ENCODE results near the gene OR6X1.
"Not testable (repeated sequence)": the region's sequence is repeated elsewhere in the genome, so short reads cannot be mapped to it uniquely, and the experiment has no call there.

OR6X1 gene

GRCh38 chr11:123751781-123752180 is 2.5 kb downstream of the OR6X1 start:
- no peak for DNase-seq

- not testable (repeated sequence) for DNase-seq
Measured at GRCh38 chr11:123748349-123748748, 6.0 kb downstream of the OR6X1 start.

- DNase-seq = no peak
Measured at GRCh38 chr11:123745764-123746451, 8.4 kb downstream of the OR6X1 start.

- no peak for DNase-seq
Measured at GRCh38 chr11:123742724-123743120, 11.6 kb downstream of the OR6X1 start.

GRCh38 chr11:123742031-123742723 is 12.1 kb downstream of the OR6X1 start:
- DNase-seq = no peak

- DNase-seq = peak; percentile 65
Measured at GRCh38 chr11:123741159-123742030, 12.9 kb downstream of the OR6X1 start, which contains the start of gene ZNF202. Gene ZNF202 (minus strand): TSS chr11:123741660. CDS start chr11:123730888, 10,772 bp downstream.

- no peak for DNase-seq
Measured at GRCh38 chr11:123740787-123741158, 13.5 kb downstream of the OR6X1 start.

GRCh38 chr11:123738374-123738773 is 15.9 kb downstream of the OR6X1 start:
- DNase-seq = no peak

- no peak for DNase-seq
Measured at GRCh38 chr11:123736769-123737168, 17.5 kb downstream of the OR6X1 start.

GRCh38 chr11:123729602-123730001 is 24.7 kb downstream of the OR6X1 start:
- DNase-seq = no peak

GRCh38 chr11:123725995-123726655 is 28.2 kb downstream of the OR6X1 start:
- DNase-seq = no peak

- no peak for DNase-seq
Measured at GRCh38 chr11:123719452-123719851, 34.9 kb downstream of the OR6X1 start.

- DNase-seq = no peak
Measured at GRCh38 chr11:123718469-123718868, 35.8 kb downstream of the OR6X1 start.

GRCh38 chr11:123718063-123718462 is 36.3 kb downstream of the OR6X1 start:
- DNase-seq = no peak

GRCh38 chr11:123712627-123713026 is 41.7 kb downstream of the OR6X1 start:
- not testable (repeated sequence) for DNase-seq

GRCh38 chr11:123707606-123708205 is 46.6 kb downstream of the OR6X1 start:
- peak; percentile 42 for DNase-seq

GRCh38 chr11:123707206-123707605 is 47.1 kb downstream of the OR6X1 start:
- DNase-seq = no peak

- no peak for DNase-seq
Measured at GRCh38 chr11:123704341-123704740, 50.0 kb downstream of the OR6X1 start.
